Hepatocyte (in vitro differentiated cells): ENCODE measurements around the gene STEAP2. TPM values are rescaled to one million over a fixed set of nuclear protein-coding genes. Genes with fewer than 3 reads are reported as not detected.

ENCODE experiments used
- DNase-seq: peaks from one replicate; pipeline ENCODE4 v3.0.0-alpha.2; 2016; ENCODE audit warnings: low spot score
- H2AFZ ChIP-seq: fragments of 200-600 bp; sonication (generic); 2 replicates; pipeline ENCODE4 v1.6.0; 2016; ENCODE audit warnings: antibody characterized with exemption, mild to moderate bottlenecking
- H3K27ac ChIP-seq: fragments of 200-600 bp; sonication (generic); 2 replicates; pipeline ENCODE4 v1.5.1; 2016; ENCODE audit warnings: mild to moderate bottlenecking
- H3K27me3 ChIP-seq: fragments of 200-600 bp; sonication (generic); 2 replicates; pipeline ENCODE4 v1.6.1; 2016
- H3K36me3 ChIP-seq: fragments of 200-600 bp; sonication (generic); replicated peaks from 2 replicates; pipeline ENCODE4 v1.5.1; 2016; ENCODE audit warnings: low read depth; ENCODE audit not compliant: insufficient read depth
- H3K4me1 ChIP-seq: fragments of 200-600 bp; sonication (generic); 2 replicates; pipeline ENCODE4 v1.5.1; 2016; ENCODE audit warnings: mild to moderate bottlenecking, moderate library complexity; ENCODE audit not compliant: insufficient read depth
- H3K4me2 ChIP-seq: fragments of 200-600 bp; sonication (generic); 2 replicates; pipeline ENCODE4 v1.6.0; 2016
- H3K4me3 ChIP-seq: fragments of 200-600 bp; sonication (generic); 2 replicates; pipeline ENCODE4 v1.5.1; 2016; ENCODE audit warnings: mild to moderate bottlenecking
- H3K79me2 ChIP-seq: fragments of 200-600 bp; sonication (generic); 2 replicates; pipeline ENCODE4 v1.6.0; 2017; ENCODE audit warnings: mild to moderate bottlenecking
- H3K9me2 ChIP-seq: fragments of 200-600 bp; sonication (generic); replicated peaks from 2 replicates; pipeline ENCODE4 v1.6.0; 2017; ENCODE audit warnings: mild to moderate bottlenecking; ENCODE audit not compliant: insufficient read depth
- H3K9me3 ChIP-seq: fragments of 200-600 bp; sonication (generic); 2 replicates; pipeline ENCODE4 v1.5.1; 2016; ENCODE audit warnings: low read depth, mild to moderate bottlenecking
- H4K20me1 ChIP-seq: fragments of 200-600 bp; sonication (generic); 2 replicates; pipeline ENCODE4 v1.6.0; 2016; ENCODE audit warnings: mild to moderate bottlenecking; ENCODE audit not compliant: insufficient read depth, poor library complexity, severe bottlenecking
- EZH2 ChIP-seq: fragments of 200-600 bp; sonication (generic); IDR thresholded peaks from 2 replicates; pipeline ENCODE4 v1.6.1; 2016; ENCODE audit warnings: antibody characterized with exemption, mild to moderate bottlenecking, borderline replicate concordance
- EZH2phosphoT487 ChIP-seq: fragments of 200-600 bp; sonication (generic); IDR thresholded peaks from one replicate; pipeline ENCODE4 v1.6.1; 2018; ENCODE audit warnings: antibody characterized with exemption, mild to moderate bottlenecking, low read depth, moderate library complexity; ENCODE audit not compliant: unreplicated experiment, severe bottlenecking
- WGBS: methylation state at CpG from one replicate; pipeline ENCODE4 v1.1.6; 2016; ENCODE audit warnings: low lambda C conversion rate; ENCODE audit errors: missing lambda C conversion rate; 5-methylcytosine and 5-hydroxymethylcytosine counted together
- polyA plus RNA-seq: library from polyadenylated mRNA; unstranded; fragments of >200 nt; fragmentation: Nextera tagmentation; extraction: Ambion mirVana; gene quantifications from 2 replicates; pipeline ENCODE4 v1.2.1, GENCODE V29; 2016
- total RNA-seq: library from RNA; depleted of rRNA; stranded (reverse); fragments of >200 nt; gene quantifications from 2 replicates; pipeline ENCODE4 v1.2.3, GENCODE V29; 2014
- TF ChIP-seq, protein P1 (sequence below): fragments of 200-600 bp; sonication (generic); IDR thresholded peaks from 2 replicates; pipeline ENCODE4 v1.5.1; 2016; ENCODE audit warnings: antibody characterized with exemption, mild to moderate bottlenecking; ENCODE audit not compliant: poor library complexity

Gene STEAP2
- total and polyA plus RNA-seq, 2 experiments from 2014 or later, result 2.4 to 8.3 TPM

DNA sequence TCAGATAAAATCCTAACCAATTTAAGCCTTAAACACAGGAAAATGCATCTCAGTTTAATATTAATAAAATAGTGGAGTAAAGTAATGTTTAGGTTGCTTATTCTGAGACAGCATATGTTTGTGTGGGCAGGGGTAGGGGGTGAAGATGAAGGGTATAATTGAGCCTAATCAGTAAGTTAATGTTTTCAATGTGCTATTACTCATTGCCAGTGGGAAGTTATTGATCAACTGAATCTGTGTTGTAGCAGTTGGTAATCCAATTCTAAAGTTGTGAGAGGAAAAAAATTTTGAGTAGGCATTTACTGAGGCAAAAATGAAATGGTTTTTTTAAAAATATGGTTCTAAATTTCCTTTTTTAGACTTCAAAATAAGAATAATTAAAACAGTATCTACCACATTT, 49.9 kb downstream of the STEAP2 start:
- Histone ChIP-seq H3K4me3 (no peak overlapping the region), H3K27ac (no peak overlapping the region), H3K4me1 (no peaks in the 10 kb centered on the region), H3K79me2 (no peaks in the 10 kb centered on the region), H3K27me3 (no peaks in the 10 kb centered on the region), H2AFZ (no peak overlapping the region), H3K4me2 (no peak overlapping the region), H3K36me3 (no peaks in the 10 kb centered on the region), H3K9me3 (no peaks in the 10 kb centered on the region), H3K9me2 (no peaks in the 10 kb centered on the region), H4K20me1 (no peaks in the 10 kb centered on the region)
- TF ChIP-seq, protein P1, sequence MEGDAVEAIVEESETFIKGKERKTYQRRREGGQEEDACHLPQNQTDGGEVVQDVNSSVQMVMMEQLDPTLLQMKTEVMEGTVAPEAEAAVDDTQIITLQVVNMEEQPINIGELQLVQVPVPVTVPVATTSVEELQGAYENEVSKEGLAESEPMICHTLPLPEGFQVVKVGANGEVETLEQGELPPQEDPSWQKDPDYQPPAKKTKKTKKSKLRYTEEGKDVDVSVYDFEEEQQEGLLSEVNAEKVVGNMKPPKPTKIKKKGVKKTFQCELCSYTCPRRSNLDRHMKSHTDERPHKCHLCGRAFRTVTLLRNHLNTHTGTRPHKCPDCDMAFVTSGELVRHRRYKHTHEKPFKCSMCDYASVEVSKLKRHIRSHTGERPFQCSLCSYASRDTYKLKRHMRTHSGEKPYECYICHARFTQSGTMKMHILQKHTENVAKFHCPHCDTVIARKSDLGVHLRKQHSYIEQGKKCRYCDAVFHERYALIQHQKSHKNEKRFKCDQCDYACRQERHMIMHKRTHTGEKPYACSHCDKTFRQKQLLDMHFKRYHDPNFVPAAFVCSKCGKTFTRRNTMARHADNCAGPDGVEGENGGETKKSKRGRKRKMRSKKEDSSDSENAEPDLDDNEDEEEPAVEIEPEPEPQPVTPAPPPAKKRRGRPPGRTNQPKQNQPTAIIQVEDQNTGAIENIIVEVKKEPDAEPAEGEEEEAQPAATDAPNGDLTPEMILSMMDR, result no peak
- TF ChIP-seq EZH2phosphoT487 (no peak), EZH2 (no peak)
- no peak for DNase-seq

DNA sequence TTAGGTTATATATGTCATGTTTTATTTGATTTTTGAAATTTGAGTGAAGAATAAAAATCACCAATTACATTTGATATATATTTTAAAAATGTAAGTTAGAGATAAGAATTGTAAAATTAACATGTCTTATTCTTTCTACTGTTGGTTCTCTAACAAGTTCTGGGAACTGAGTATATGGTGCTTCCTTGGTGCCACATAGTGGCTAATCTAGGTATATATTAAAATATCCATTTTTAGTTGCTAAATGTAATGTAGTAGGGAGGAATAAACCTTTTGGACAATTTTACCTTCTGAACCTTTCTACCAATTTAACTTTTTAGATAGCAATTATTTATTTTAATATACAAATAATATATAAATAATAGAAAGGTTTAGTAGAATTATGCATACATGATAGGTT, 50.9 kb downstream of the STEAP2 start:
- Histone ChIP-seq H3K9me2 (no peaks in the 10 kb centered on the region), H3K9me3 (no peaks in the 10 kb centered on the region), H3K79me2 (no peaks in the 10 kb centered on the region), H3K4me3 (no peak overlapping the region), H4K20me1 (no peaks in the 10 kb centered on the region), H2AFZ (no peak overlapping the region), H3K36me3 (no peaks in the 10 kb centered on the region), H3K27ac (no peak overlapping the region), H3K4me1 (no peaks in the 10 kb centered on the region), H3K4me2 (no peak overlapping the region), H3K27me3 (no peaks in the 10 kb centered on the region)
- no peak for TF ChIP-seq EZH2phosphoT487
- TF ChIP-seq, protein P1, result peak; percentile 61
- DNase-seq, result peak; percentile 38

DNA sequence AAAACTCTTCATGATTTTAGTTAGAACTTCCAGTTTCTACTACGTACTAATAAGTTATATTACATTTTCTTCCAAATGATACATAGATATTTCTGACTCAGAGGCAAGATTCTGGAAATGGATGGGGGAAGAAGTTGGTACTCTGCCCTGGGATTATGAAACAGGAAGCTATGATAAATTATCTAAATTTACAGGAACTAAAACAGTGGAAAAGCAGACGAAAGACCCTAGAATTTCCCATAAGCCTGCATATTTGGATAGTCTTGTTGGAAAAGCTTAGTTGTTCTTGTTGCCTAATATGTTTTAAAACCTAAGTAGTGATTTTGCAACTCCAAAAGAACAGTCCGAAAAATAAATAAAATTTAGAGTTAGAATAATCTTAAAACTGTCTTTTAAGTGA, 55.3 kb downstream of the STEAP2 start:
- H3K9me2 ChIP-seq, result no peaks in the 10 kb centered on the region
- no peak overlapping the region for H3K4me3 ChIP-seq
- no peaks in the 10 kb centered on the region for H3K27me3 ChIP-seq
- no peaks in the 10 kb centered on the region for H3K36me3 ChIP-seq
- no peak for DNase-seq
- H3K4me2 ChIP-seq, result peak overlapping the region; percentile 35
- no peak overlapping the region for H2AFZ ChIP-seq
- no peaks in the 10 kb centered on the region for H3K4me1 ChIP-seq
- no peak for TF ChIP-seq EZH2phosphoT487
- TF ChIP-seq, protein P1, result no peak
- no peak for TF ChIP-seq EZH2
- no peak overlapping the region for H3K27ac ChIP-seq
- WGBS, result 79% methylated on average over 3 of the region's 3 CpGs
- no peaks in the 10 kb centered on the region for H3K79me2 ChIP-seq
- no peaks in the 10 kb centered on the region for H4K20me1 ChIP-seq
- H3K9me3 ChIP-seq, result no peaks in the 10 kb centered on the region

GRCh38 chr7:90267263-90267858, 55.8 kb downstream of the STEAP2 start:
- 74% methylated on average over 5 of the region's 5 CpGs for whole genome bisulfite sequencing
- Histone ChIP-seq H2AFZ (no peak overlapping the region), H3K79me2 (no peaks in the 10 kb centered on the region), H4K20me1 (no peaks in the 10 kb centered on the region), H3K9me3 (no peaks in the 10 kb centered on the region), H3K4me3 (no peak overlapping the region), H3K4me2 (peak overlapping the region; percentile 35), H3K27me3 (no peaks in the 10 kb centered on the region), H3K4me1 (no peaks in the 10 kb centered on the region), H3K9me2 (no peaks in the 10 kb centered on the region), H3K36me3 (no peaks in the 10 kb centered on the region), H3K27ac (peak overlapping the region; percentile 9)
- no peak for TF ChIP-seq EZH2
- TF ChIP-seq, protein P1, result no peak
- TF ChIP-seq EZH2phosphoT487, result no peak
- DNase-seq, result no peak
